Activated T-cell treated with anti-CD3 and anti-CD28 coated beads, Interleukin-2, amount 50 U/mL, for 24 hours (primary cell): ENCODE data around the gene ARIH2.
A peak's percentile ranks its signal among the peaks of the same experiment; 100 is the strongest.

Source experiments
- DNase-seq: peaks from one replicate; pipeline ENCODE4 v3.0.0-alpha.2; 2020
- H3K27ac Mint-ChIP-seq: 2 replicates; pipeline ENCODE4 v1.8.0; 2020; ENCODE audit warnings: mild to moderate bottlenecking, mixed read lengths
- H3K27me3 Mint-ChIP-seq: 2 replicates; pipeline ENCODE4 v1.8.0; 2020; ENCODE audit warnings: mixed read lengths
- H3K36me3 Mint-ChIP-seq: 2 replicates; pipeline ENCODE4 v1.8.0; 2020; ENCODE audit warnings: low read depth, mixed read lengths
- H3K4me1 Mint-ChIP-seq: 2 replicates; pipeline ENCODE4 v1.8.0; 2020; ENCODE audit warnings: low read depth, mixed read lengths
- H3K4me3 Mint-ChIP-seq: 2 replicates; pipeline ENCODE4 v1.8.0; 2020; ENCODE audit warnings: mild to moderate bottlenecking, moderate library complexity, mixed read lengths
- H3K9me3 Mint-ChIP-seq: 2 replicates; pipeline ENCODE4 v1.8.0; 2020; ENCODE audit warnings: mixed read lengths

The ARIH2 gene

GRCh38 chr3:49021213-49021812 lies 102.7 kb downstream of the ARIH2 start:
- H3K4me1 Mint-ChIP-seq = peaks cover 61% of the 10 kb centered on the region
- peak overlapping the region; percentile 90 for H3K4me3 Mint-ChIP-seq
- H3K27ac Mint-ChIP-seq = peak overlapping the region; percentile 96
- H3K9me3 Mint-ChIP-seq = no peaks in the 10 kb centered on the region
- no peaks in the 10 kb centered on the region for H3K27me3 Mint-ChIP-seq
- H3K36me3 Mint-ChIP-seq = peaks cover 74% of the 10 kb centered on the region
- peak; percentile 98 for DNase-seq

DNA sequence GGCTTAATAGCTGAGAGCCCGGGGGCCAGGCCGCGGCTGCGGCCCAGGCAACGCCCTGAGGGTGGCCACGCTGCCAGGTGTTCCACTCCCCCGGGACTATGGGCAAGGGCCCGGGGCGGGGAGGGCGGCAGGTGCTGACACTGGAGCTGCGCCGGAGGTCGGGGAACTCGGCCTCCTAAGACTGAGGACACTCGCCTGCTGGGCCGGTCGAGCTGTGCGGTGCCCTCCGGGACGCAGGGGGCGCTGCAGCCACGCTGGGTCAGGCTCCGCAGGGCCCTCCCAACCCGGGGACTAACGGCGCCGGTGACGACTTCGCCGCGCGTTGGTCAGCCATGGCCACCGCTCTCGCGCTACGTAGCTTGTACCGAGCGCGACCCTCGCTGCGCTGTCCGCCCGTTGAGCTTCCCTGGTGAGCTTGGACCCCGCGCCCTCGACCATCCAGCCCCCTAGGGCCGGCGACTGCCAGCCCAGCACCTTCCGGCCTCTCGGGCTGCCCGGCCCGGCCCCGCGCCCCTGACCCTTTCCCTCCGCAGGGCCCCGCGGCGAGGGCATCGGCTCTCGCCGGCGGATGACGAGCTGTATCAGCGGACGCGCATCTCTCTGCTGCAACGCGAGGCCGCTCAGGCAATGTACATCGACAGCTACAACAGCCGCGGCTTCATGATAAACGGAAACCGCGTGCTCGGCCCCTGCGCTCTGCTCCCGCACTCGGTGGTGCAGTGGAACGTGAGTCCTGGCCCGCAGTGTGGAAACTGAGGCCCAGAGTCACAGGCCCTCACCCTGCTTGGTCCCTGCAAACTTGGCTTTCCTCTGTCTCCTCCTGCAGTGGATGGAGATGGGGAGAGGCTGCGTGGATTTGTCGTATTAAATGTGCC lies 103.4 kb downstream of the ARIH2 start, which contains the start of gene NDUFAF3:
Gene NDUFAF3, plus strand, starts transcription at position 309 of the 875 bp plus-strand sequence. Its CDS starts 24 bp downstream, at position 333.
- peak; percentile 97 for DNase-seq
- peaks cover 65% of the 10 kb centered on the region for H3K4me1 Mint-ChIP-seq
- peaks cover 75% of the 10 kb centered on the region for H3K36me3 Mint-ChIP-seq
- H3K27me3 Mint-ChIP-seq = no peaks in the 10 kb centered on the region
- H3K27ac Mint-ChIP-seq = peak within 1 kb of the TSS; percentile 96
- H3K4me3 Mint-ChIP-seq = peak within 1 kb of the TSS; percentile 90
- H3K9me3 Mint-ChIP-seq = no peaks in the 10 kb centered on the region

DNA sequence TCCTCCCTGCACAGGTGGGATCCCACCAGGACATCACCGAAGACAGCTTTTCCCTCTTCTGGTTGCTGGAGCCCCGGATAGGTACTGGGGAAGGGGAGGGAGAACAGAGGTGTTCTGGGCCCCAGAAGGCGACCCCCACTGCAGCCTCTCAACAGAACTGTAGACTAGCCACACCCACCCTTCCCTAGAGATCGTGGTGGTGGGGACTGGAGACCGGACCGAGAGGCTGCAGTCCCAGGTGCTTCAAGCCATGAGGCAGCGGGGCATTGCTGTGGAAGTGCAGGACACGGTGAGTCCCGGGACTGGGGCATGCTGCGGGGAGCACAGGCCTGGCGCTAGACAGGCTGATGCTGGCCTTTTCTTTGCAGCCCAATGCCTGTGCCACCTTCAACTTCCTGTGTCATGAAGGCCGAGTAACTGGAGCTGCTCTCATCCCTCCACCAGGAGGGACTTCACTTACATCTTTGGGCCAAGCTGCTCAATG lies 104.1 kb downstream of the ARIH2 start:
- Mint-ChIP-seq H3K4me3 (peak overlapping the region; percentile 90), H3K36me3 (peaks cover 79% of the 10 kb centered on the region), H3K27me3 (no peaks in the 10 kb centered on the region), H3K27ac (peak overlapping the region; percentile 96), H3K9me3 (no peaks in the 10 kb centered on the region), H3K4me1 (peaks cover 64% of the 10 kb centered on the region)
- DNase-seq = peak; percentile 62

DNA sequence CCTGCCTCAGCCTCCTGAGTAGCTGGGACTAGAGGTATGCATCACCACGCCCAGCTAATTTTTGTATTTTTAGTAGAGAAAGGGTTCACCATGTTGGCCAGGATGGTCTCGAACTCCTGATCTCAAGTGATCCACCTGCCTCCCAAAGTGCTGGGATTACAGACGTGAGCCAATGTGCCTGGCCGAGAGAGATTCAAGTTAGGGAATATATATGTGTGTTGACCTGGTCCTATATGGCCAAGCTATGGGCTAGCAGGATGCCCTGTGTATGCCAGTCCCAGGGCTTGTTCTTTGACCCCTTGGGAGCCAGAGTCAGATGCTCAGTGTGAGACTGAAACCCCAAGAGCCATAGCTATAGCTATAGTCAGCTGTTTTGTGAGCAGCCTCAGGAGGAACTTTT lies 105.1 kb downstream of the ARIH2 start:
- Mint-ChIP-seq H3K4me1 (peaks cover 70% of the 10 kb centered on the region), H3K36me3 (peaks cover 85% of the 10 kb centered on the region), H3K4me3 (peak overlapping the region; percentile 90), H3K27me3 (no peaks in the 10 kb centered on the region), H3K9me3 (no peaks in the 10 kb centered on the region), H3K27ac (peak overlapping the region; percentile 96)
- DNase-seq = no peak

GRCh38 chr3:49024449-49024848 lies 105.8 kb downstream of the ARIH2 start:
- no peaks in the 10 kb centered on the region for H3K9me3 Mint-ChIP-seq
- peak overlapping the region; percentile 90 for H3K4me3 Mint-ChIP-seq
- peaks cover 91% of the 10 kb centered on the region for H3K36me3 Mint-ChIP-seq
- H3K27ac Mint-ChIP-seq = peak overlapping the region; percentile 96
- peaks cover 71% of the 10 kb centered on the region for H3K4me1 Mint-ChIP-seq
- no peak for DNase-seq
- H3K27me3 Mint-ChIP-seq = no peaks in the 10 kb centered on the region

- peak overlapping the region; percentile 90 for H3K4me3 Mint-ChIP-seq
- peaks cover 70% of the 10 kb centered on the region for H3K4me1 Mint-ChIP-seq
- no peaks in the 10 kb centered on the region for H3K27me3 Mint-ChIP-seq
- peak overlapping the region; percentile 96 for H3K27ac Mint-ChIP-seq
- H3K36me3 Mint-ChIP-seq = peaks cover 91% of the 10 kb centered on the region
- no peaks in the 10 kb centered on the region for H3K9me3 Mint-ChIP-seq
- DNase-seq = no peak
These were observed 106.6 kb downstream of the ARIH2 start for GRCh38 chr3:49025005-49025792.

GRCh38 chr3:49025793-49026520 lies 107.3 kb downstream of the ARIH2 start:
- peaks cover 92% of the 10 kb centered on the region for H3K36me3 Mint-ChIP-seq
- peak overlapping the region; percentile 90 for H3K4me3 Mint-ChIP-seq
- peaks cover 68% of the 10 kb centered on the region for H3K4me1 Mint-ChIP-seq
- H3K9me3 Mint-ChIP-seq = no peaks in the 10 kb centered on the region
- DNase-seq = no peak
- no peaks in the 10 kb centered on the region for H3K27me3 Mint-ChIP-seq
- peak overlapping the region; percentile 96 for H3K27ac Mint-ChIP-seq

- peaks cover 94% of the 10 kb centered on the region for H3K36me3 Mint-ChIP-seq
- no peaks in the 10 kb centered on the region for H3K9me3 Mint-ChIP-seq
- peak overlapping the region; percentile 90 for H3K4me3 Mint-ChIP-seq
- peaks cover 68% of the 10 kb centered on the region for H3K4me1 Mint-ChIP-seq
- no peak for DNase-seq
- H3K27ac Mint-ChIP-seq = peak overlapping the region; percentile 96
- H3K27me3 Mint-ChIP-seq = no peaks in the 10 kb centered on the region
These were observed 107.9 kb downstream of the ARIH2 start for GRCh38 chr3:49026536-49026935.

GRCh38 chr3:49027634-49028033 lies 109.0 kb downstream of the ARIH2 start:
- peak overlapping the region; percentile 96 for H3K27ac Mint-ChIP-seq
- H3K9me3 Mint-ChIP-seq = no peaks in the 10 kb centered on the region
- peak overlapping the region; percentile 90 for H3K4me3 Mint-ChIP-seq
- no peaks in the 10 kb centered on the region for H3K27me3 Mint-ChIP-seq
- H3K4me1 Mint-ChIP-seq = peaks cover 68% of the 10 kb centered on the region
- DNase-seq = no peak
- H3K36me3 Mint-ChIP-seq = peaks cover 100% of the 10 kb centered on the region

- peak overlapping the region; percentile 90 for H3K4me3 Mint-ChIP-seq
- no peak for DNase-seq
- H3K9me3 Mint-ChIP-seq = no peaks in the 10 kb centered on the region
- peak overlapping the region; percentile 96 for H3K27ac Mint-ChIP-seq
- H3K27me3 Mint-ChIP-seq = no peaks in the 10 kb centered on the region
- peaks cover 100% of the 10 kb centered on the region for H3K36me3 Mint-ChIP-seq
- H3K4me1 Mint-ChIP-seq = peaks cover 62% of the 10 kb centered on the region
These were observed 109.6 kb downstream of the ARIH2 start for GRCh38 chr3:49028298-49028672.

DNA sequence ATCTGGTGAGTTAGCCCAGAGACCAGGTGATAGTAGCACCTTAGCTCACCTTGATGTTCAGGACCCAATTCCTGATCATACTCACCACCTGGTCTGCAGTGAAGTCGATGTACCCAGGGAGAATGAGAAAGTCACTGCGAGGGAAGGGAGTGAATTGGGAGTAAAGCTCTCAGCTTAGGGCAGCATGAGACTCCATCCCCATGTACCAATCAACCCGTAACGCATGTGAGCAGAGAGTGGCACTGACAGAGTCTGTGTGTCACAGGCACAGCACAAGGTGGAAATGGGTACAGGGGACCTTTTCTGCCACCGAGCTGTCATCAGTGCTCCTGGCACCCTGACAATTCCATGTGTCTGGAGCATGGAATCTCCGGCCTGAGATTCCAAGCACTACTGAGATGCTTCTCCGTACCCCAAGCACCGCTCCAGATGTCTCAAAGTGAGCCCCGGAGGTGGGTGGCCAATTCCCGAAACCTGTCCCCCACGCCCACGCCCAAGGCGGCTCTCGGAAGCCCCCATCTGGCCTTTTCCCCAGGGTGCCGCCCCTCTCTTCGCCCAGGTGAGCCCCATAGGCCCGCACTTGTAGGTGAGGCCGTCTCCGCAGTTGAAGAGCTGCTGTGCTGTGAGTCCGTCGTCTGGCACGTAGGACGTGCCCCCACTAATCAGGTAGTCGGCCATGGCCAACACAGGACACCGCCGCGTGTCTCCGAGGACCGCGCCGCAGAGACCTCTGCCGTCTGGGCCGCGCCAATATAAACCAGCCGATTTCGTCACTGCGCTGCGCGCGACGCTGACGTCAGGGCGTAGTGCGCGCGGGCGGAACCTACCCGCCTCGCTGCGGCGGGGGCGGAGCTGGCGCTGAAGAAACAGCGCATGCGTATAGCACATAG lies 110.3 kb downstream of the ARIH2 start, which contains the start of gene IMPDH2:
Gene IMPDH2, minus strand, starts transcription at position 726 of the 890 bp plus-strand sequence. Its CDS starts 48 bp downstream, at position 678.
- Mint-ChIP-seq H3K27ac (peak within 1 kb of the TSS; percentile 96), H3K4me3 (peak within 1 kb of the TSS; percentile 90), H3K36me3 (peaks cover 100% of the 10 kb centered on the region), H3K27me3 (no peaks in the 10 kb centered on the region), H3K9me3 (no peaks in the 10 kb centered on the region), H3K4me1 (peaks cover 57% of the 10 kb centered on the region)
- peak; percentile 97 for DNase-seq

GRCh38 chr3:49029563-49029884 lies 110.9 kb downstream of the ARIH2 start:
- Mint-ChIP-seq H3K27me3 (no peaks in the 10 kb centered on the region), H3K4me3 (peak overlapping the region; percentile 90), H3K9me3 (no peaks in the 10 kb centered on the region), H3K27ac (peak overlapping the region; percentile 96), H3K4me1 (peaks cover 51% of the 10 kb centered on the region), H3K36me3 (peaks cover 99% of the 10 kb centered on the region)
- no peak for DNase-seq

DNA sequence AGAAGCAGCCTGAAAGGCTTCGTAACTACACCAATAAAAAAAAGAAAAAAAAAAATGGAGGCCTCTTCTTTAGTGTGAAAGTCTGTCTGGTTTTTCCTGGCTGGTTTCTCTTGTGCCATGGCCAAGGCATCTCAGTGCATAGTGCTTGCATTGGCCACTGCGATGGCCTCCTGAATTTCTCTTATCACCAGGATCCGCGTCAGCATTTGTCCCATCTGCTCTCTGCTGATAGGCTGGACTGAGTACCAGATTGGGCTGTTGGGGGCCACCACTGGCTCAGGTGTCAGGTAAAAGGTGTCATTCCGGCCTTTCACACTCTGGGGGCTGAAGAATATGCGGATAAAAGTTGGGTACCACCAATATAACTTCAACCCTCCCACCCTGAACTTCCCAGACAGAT lies 111.7 kb downstream of the ARIH2 start:
- Mint-ChIP-seq H3K4me1 (peaks cover 43% of the 10 kb centered on the region), H3K36me3 (peaks cover 99% of the 10 kb centered on the region), H3K9me3 (no peaks in the 10 kb centered on the region), H3K4me3 (no peak overlapping the region), H3K27ac (peak overlapping the region; percentile 83), H3K27me3 (no peaks in the 10 kb centered on the region)
- DNase-seq = no peak
